ENCODE measurements around the gene CPED1. TPM values are rescaled to one million over a fixed set of nuclear protein-coding genes. Genes with fewer than 3 reads are reported as not detected.
"Not testable (repeated sequence)": the region's sequence is repeated elsewhere in the genome, so short reads cannot be mapped to it uniquely, and the experiment has no call there.

Gene CPED1
- total RNA-seq, 1 donor from 2014 or later = not detected

DNA sequence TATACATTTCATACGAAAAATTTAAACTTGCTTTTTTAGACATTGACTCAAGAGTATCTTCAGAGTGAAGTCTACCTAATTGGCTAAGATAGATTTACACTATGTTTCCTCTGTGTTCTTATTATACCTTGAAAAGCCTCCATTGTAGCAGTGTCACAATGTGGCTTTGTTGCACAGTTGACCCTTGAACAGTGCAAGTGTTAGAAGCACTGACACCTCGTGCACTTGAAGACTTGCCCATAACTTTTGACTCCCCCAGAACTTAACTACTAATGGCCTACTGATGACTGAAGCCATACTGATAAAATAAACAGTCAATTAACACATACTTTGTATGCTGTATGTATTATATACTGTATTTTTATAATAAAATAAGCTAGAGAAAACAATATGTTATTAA lies 84.3 kb downstream of the CPED1 start:
- Mint-ChIP-seq H3K36me3 (no peaks in the 10 kb centered on the region), H3K4me3 (no peak overlapping the region), H3K4me1 (peaks cover 12% of the 10 kb centered on the region), H3K27ac (no peak overlapping the region), H3K27me3 (ENCODE audit: insufficient read depth, low read depth) (no peaks in the 10 kb centered on the region), H3K9me3 (no peaks in the 10 kb centered on the region)
- Histone ChIP-seq H3K4me1 (no peaks in the 10 kb centered on the region), H3K27me3 (no peaks in the 10 kb centered on the region), H4K20me1 (ENCODE audit: low read depth) (no peaks in the 10 kb centered on the region), H3F3A (ENCODE audit: low read depth) (peaks cover 7% of the 10 kb centered on the region), H3K4me3 (no peak overlapping the region), H3K9ac (no peak overlapping the region), H3K9me3 (ENCODE audit: low read depth) (no peaks in the 10 kb centered on the region), H3K27ac (no peak overlapping the region), H3K36me3 (no peaks in the 10 kb centered on the region), H2AFZ (replicated peaks) (no peak overlapping the region), H3K4me2 (no peak overlapping the region), H3K79me2 (ENCODE audit: low read depth) (no peaks in the 10 kb centered on the region)
- no peak for TF ChIP-seq EZH2phosphoT487 (IDR thresholded peaks at IDR 0.05)
- no peak for TF ChIP-seq EZH2 (IDR thresholded peaks at IDR 0.05)
- no peak for TF ChIP-seq CTCF (IDR thresholded peaks at IDR 0.05)
- no peak for DNase-seq (ENCODE audit: low spot score)

- Histone ChIP-seq H3K4me3 (no peak overlapping the region), H3K9me3 (ENCODE audit: low read depth) (no peaks in the 10 kb centered on the region), H3K27ac (no peak overlapping the region), H3K4me2 (no peak overlapping the region), H3K27me3 (no peaks in the 10 kb centered on the region), H3K79me2 (ENCODE audit: low read depth) (no peaks in the 10 kb centered on the region), H3K9ac (no peak overlapping the region), H2AFZ (replicated peaks) (no peak overlapping the region), H3K36me3 (no peaks in the 10 kb centered on the region), H3F3A (ENCODE audit: low read depth) (peaks cover 7% of the 10 kb centered on the region), H3K4me1 (no peaks in the 10 kb centered on the region), H4K20me1 (ENCODE audit: low read depth) (no peaks in the 10 kb centered on the region)
- Mint-ChIP-seq H3K36me3 (no peaks in the 10 kb centered on the region), H3K27me3 (ENCODE audit: insufficient read depth, low read depth) (peaks cover 2% of the 10 kb centered on the region), H3K4me3 (no peak overlapping the region), H3K4me1 (peaks cover 12% of the 10 kb centered on the region), H3K27ac (no peak overlapping the region), H3K9me3 (no peaks in the 10 kb centered on the region)
- TF ChIP-seq CTCF (IDR thresholded peaks at IDR 0.05) (no peak), EZH2 (IDR thresholded peaks at IDR 0.05) (no peak), EZH2phosphoT487 (IDR thresholded peaks at IDR 0.05) (no peak)
- no peak for DNase-seq (ENCODE audit: low spot score)
These were observed 85.1 kb downstream of the CPED1 start for GRCh38 chr7:121073463-121074099.

DNA sequence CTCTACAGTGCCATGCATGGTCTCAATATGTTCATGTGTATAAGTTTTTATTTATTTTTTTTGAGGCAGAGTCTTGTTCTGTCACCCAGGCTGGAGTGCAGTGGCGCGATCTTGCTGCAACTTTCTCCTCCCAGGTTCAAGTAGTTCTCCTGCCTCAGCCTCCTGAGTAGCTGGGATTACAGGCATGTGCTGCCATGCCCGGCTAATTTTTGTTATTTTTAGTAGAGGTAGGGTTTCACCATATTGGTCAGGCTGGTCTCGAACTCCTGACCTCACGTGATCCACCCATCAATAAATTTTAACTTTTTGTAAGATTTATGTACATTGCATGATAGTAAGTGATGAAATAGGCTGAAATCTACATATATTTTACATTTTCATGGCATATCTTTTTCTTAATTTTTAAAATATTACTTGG lies 86.9 kb downstream of the CPED1 start:
- H3K27me3 ChIP-seq; H3K36me3 ChIP-seq; H3K9ac ChIP-seq; H3K27ac ChIP-seq; H3K4me3 ChIP-seq; H3K36me3 Mint-ChIP-seq; H3K4me1 ChIP-seq; H3F3A ChIP-seq (ENCODE audit: low read depth); H4K20me1 ChIP-seq (ENCODE audit: low read depth); H3K27ac Mint-ChIP-seq; H3K27me3 Mint-ChIP-seq (ENCODE audit: insufficient read depth, low read depth); H2AFZ ChIP-seq (replicated peaks); H3K9me3 Mint-ChIP-seq; H3K79me2 ChIP-seq (ENCODE audit: low read depth); H3K4me2 ChIP-seq; H3K9me3 ChIP-seq (ENCODE audit: low read depth); H3K4me3 Mint-ChIP-seq; DNase-seq (ENCODE audit: low spot score): not testable (repeated sequence)
- H3K4me1 Mint-ChIP-seq = peaks cover 12% of the 10 kb centered on the region

DNA sequence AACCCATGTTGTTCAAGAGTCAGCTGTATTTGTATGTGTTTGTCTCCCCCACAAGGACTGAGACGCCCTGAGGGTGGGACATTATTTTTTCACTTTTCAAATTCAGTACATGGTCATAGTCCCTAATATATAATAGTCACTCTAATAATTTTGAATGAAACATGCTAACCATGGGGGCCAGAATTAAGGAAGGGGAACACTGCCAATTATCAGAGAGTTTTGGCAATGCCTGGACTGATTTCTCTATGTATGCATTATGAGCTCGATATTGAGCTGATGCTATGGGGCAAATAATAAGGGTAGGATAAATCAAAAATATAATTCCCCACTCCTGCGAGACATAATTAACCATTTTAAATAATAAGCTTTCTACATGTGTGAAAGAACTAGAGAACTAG lies 87.4 kb downstream of the CPED1 start:
- no peaks in the 10 kb centered on the region for H3K9me3 ChIP-seq (ENCODE audit: low read depth)
- H3K4me2 ChIP-seq = no peak overlapping the region
- no peaks in the 10 kb centered on the region for H3K4me1 ChIP-seq
- no peaks in the 10 kb centered on the region for H3K79me2 ChIP-seq (ENCODE audit: low read depth)
- TF ChIP-seq EZH2phosphoT487 (IDR thresholded peaks at IDR 0.05) (no peak), EZH2 (IDR thresholded peaks at IDR 0.05) (no peak), CTCF (IDR thresholded peaks at IDR 0.05) (no peak)
- no peaks in the 10 kb centered on the region for H3K27me3 ChIP-seq
- H2AFZ ChIP-seq (replicated peaks) = no peak overlapping the region
- Mint-ChIP-seq H3K4me3 (no peak overlapping the region), H3K27me3 (ENCODE audit: insufficient read depth, low read depth) (peaks cover 2% of the 10 kb centered on the region), H3K36me3 (no peaks in the 10 kb centered on the region), H3K9me3 (no peaks in the 10 kb centered on the region), H3K4me1 (peaks cover 12% of the 10 kb centered on the region), H3K27ac (no peak overlapping the region)
- H3K9ac ChIP-seq = no peak overlapping the region
- H3K27ac ChIP-seq = no peak overlapping the region
- H4K20me1 ChIP-seq (ENCODE audit: low read depth) = no peaks in the 10 kb centered on the region
- peaks cover 7% of the 10 kb centered on the region for H3F3A ChIP-seq (ENCODE audit: low read depth)
- no peak overlapping the region for H3K4me3 ChIP-seq
- DNase-seq (ENCODE audit: low spot score) = no peak
- no peaks in the 10 kb centered on the region for H3K36me3 ChIP-seq
